Measurements from ENCODE around the gene DLL4.

DNA sequence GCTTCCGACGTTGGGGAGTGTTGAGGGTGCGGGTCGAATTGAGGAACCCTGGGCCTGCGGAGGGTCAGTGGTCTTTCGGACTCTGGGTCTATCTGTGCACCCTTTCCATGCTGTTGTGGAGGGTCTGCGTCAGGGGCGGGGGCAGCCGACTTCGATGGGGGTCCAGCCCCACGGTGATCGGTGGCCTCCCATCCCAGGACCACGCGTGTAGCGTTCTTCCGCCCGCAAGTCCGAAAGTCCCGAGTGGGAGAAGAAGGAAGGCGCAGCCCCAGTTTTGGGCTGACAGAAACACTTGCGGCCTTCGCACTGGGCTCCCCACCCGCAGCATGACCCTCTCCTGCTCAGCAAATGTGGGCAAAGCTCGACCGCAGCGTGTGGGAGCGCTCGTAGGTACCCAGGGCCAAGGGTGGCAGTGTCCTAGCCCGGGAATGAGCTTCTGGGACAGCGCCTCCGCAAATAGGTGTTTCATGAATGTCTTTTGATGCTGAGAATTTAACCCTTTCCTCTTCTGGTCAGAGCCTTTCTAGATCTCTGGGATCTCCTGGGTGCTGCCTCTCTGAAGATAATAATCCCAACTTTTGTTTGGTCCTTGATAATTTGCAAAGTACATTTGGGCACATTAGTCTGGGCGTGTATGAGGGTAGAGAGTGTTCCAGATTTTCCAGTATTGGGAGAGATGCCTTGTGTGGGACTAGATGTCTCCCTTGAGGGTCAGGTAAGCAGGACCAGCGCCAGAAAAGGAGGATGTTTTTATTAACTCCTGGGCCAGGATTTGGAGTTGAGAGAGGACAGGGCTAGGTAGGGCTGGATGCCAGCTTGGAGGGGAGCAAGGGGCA lies 2.3 kb upstream of the DLL4 start:
- TF ChIP-seq, protein P1, sequence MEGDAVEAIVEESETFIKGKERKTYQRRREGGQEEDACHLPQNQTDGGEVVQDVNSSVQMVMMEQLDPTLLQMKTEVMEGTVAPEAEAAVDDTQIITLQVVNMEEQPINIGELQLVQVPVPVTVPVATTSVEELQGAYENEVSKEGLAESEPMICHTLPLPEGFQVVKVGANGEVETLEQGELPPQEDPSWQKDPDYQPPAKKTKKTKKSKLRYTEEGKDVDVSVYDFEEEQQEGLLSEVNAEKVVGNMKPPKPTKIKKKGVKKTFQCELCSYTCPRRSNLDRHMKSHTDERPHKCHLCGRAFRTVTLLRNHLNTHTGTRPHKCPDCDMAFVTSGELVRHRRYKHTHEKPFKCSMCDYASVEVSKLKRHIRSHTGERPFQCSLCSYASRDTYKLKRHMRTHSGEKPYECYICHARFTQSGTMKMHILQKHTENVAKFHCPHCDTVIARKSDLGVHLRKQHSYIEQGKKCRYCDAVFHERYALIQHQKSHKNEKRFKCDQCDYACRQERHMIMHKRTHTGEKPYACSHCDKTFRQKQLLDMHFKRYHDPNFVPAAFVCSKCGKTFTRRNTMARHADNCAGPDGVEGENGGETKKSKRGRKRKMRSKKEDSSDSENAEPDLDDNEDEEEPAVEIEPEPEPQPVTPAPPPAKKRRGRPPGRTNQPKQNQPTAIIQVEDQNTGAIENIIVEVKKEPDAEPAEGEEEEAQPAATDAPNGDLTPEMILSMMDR (IDR thresholded peaks at IDR 0.05 in 8 of 11, conservative IDR thresholded peaks at IDR 0.05 in 3 of 11), result no peak
- TF ChIP-seq POLR2A (IDR thresholded peaks at IDR 0.05) (no peak), POLR2AphosphoS5 (IDR thresholded peaks at IDR 0.05) (no peak)

Data from spleen (tissue), 7 donors.